Stimulated activated effector memory CD8-positive, alpha-beta T cell treated with anti-CD3 and anti-CD28 coated beads, Interleukin-12 subunit alpha, Interleukin-12 subunit beta, amount 100 ng/mL, for 72 hours (primary cell): ENCODE measurements around the gene RBCK1.

Source experiments
- ATAC-seq: fragments of 150-1000 bp; cut with Tn5 transposase; 2 replicates; pipeline ENCODE4 v1.10.0; 2021
- DNase-seq, 2 donors: peaks; one replicate each; pipeline ENCODE4 v3.0.0; 2021 to 2022; ENCODE audit warnings: low spot score in 2 of 2
- H3K27ac Mint-ChIP-seq: one replicate; pipeline ENCODE4 v1.8.0; 2022; ENCODE audit warnings: mild to moderate bottlenecking, mixed read lengths
- H3K36me3 Mint-ChIP-seq: one replicate; pipeline ENCODE4 v1.8.0; 2022; ENCODE audit warnings: mild to moderate bottlenecking, mixed read lengths
- H3K4me1 Mint-ChIP-seq: one replicate; pipeline ENCODE4 v1.8.0; 2022; ENCODE audit warnings: mixed read lengths
- H3K4me3 Mint-ChIP-seq: one replicate; pipeline ENCODE4 v1.8.0; 2022; ENCODE audit warnings: mild to moderate bottlenecking, mixed read lengths
- H3K9me3 Mint-ChIP-seq: one replicate; pipeline ENCODE4 v1.8.0; 2022; ENCODE audit warnings: mixed read lengths

Gene RBCK1

DNA sequence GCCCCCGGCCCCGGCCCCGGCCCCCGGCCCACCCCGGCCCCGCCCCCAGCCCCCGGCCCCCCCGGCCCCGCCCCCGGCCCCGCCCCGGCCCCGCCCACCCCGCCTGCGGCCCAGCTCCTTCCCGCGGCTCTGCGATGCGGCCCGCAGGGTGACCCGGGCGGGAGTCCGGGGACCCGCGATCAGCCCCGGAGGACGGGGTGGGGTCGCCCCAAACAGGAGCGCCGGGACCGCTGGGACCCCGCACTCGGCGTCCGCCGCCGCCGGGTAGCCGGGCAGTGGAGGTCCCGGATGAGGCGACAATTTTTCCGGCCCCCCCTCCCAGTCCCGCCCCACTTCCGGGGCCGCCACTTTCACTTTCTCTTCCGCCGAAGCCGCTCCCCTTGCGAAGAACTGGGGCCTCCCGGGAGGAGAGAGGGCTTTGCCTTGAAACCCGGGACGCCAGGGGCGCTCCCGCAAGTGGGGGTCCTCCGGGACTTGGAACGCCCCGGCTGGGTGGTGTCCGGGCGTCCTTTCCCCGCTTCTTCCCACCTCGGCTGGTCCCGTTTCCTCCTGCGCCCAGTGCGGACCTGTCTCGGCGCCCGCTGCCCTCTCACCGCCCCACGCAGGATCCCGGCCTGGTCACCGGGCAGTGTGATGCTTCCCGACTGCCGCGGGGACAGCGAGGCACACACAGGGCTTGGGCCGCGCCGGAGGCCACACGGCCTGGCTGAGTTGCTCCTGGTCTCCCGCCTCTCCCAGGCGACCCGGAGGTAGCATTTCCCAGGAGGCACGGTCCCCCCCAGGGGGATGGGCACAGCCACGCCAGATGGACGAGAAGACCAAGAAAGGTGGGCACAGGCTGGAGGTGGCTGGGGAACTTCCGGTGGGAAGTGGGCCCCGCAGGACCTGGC lies at the start of gene RBCK1:
Gene RBCK1 (plus strand): TSS at position 347 of the 890 bp plus-strand sequence. CDS start 459 bp downstream, at position 806.
- peak; percentile 79 for ATAC-seq
- Mint-ChIP-seq H3K9me3 (no peaks in the 10 kb centered on the region), H3K36me3 (peaks cover 63% of the 10 kb centered on the region)

GRCh38 chr20:358891-359555 lies 49.1 kb upstream of the RBCK1 start:
- Mint-ChIP-seq H3K36me3 (no peaks in the 10 kb centered on the region), H3K4me3 (no peak overlapping the region), H3K27ac (peak overlapping the region; percentile 58), H3K4me1 (peaks cover 12% of the 10 kb centered on the region), H3K9me3 (no peaks in the 10 kb centered on the region)
- no peak for DNase-seq
- ATAC-seq: no peak

More for the DNA sequence above, at the start of gene RBCK1:
- Mint-ChIP-seq H3K27ac (peak within 1 kb of the TSS; percentile 98), H3K4me3 (peak within 1 kb of the TSS; percentile 96), H3K4me1 (peaks cover 37% of the 10 kb centered on the region)
- peak; percentile 86 to 98 for DNase-seq

- H3K4me3 Mint-ChIP-seq: no peak overlapping the region
- H3K36me3 Mint-ChIP-seq: no peaks in the 10 kb centered on the region
- H3K9me3 Mint-ChIP-seq: no peaks in the 10 kb centered on the region
- peaks cover 18% of the 10 kb centered on the region for H3K4me1 Mint-ChIP-seq
- ATAC-seq: no peak
- DNase-seq: no peak
- H3K27ac Mint-ChIP-seq: no peak overlapping the region
Measured at GRCh38 chr20:361561-361960, 46.5 kb upstream of the RBCK1 start.

DNA sequence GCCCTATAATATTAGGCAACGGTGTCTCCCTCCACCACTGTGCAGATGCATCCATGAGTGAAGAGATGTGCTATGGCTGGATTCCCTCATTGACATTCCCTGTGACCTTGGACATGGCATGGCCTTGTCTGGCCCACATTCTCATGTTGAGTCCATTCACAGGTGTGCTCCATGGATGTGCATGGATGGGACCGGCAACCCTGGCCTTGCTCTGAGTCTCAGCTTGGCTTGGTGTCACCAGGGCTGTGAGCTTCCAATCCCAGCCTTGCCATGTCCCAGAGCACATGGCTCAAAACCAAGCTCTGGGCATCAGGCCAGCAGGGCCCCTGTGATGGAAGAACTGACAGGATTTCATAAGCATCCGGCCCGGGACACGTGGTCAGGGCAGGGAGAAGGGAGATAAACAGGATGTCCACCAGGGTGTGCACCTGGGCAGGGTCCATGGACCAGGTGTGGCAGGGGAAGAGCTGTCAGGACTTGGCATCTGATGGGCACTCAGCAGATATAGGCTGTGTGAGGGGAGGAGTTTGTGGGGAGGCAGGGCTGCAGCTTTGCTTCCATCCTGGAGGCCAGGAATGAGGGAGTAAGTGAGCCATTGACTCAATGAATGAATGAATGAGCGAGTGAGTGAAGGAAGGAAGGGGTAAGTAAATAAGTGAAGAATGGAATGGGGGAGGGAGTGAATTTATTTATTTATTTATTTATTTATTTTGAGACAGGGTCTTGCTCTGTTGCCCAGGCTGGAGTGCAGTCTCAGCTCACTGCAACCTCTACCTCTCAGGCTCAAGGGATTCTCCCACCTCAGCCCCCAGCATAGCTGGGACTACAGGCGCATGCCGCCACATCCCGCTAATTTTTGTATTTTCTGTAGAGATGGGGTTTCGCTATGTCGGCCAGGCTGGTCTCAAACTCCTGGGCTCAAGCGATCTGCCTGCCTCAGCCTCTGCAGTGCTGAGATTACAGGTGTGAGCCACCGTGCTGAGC lies 45.5 kb upstream of the RBCK1 start:
- peak in 1 of 2 donors; percentile 70 for DNase-seq
- Mint-ChIP-seq H3K36me3 (no peaks in the 10 kb centered on the region), H3K9me3 (no peaks in the 10 kb centered on the region), H3K4me1 (peaks cover 18% of the 10 kb centered on the region), H3K4me3 (no peak overlapping the region), H3K27ac (peak overlapping the region; percentile 67)
- peak; percentile 54 for ATAC-seq

GRCh38 chr20:363319-364078 lies 44.6 kb upstream of the RBCK1 start:
- Mint-ChIP-seq H3K27ac (no peak overlapping the region), H3K9me3 (no peaks in the 10 kb centered on the region), H3K4me1 (peaks cover 18% of the 10 kb centered on the region)

GRCh38 chr20:364905-365794 lies 42.9 kb upstream of the RBCK1 start:
- Mint-ChIP-seq H3K36me3 (no peaks in the 10 kb centered on the region), H3K4me3 (no peak overlapping the region), H3K9me3 (no peaks in the 10 kb centered on the region), H3K4me1 (peaks cover 18% of the 10 kb centered on the region), H3K27ac (no peak overlapping the region)
- DNase-seq: no peak
- peak; percentile 50 for ATAC-seq

More at GRCh38 chr20:363319-364078, 44.6 kb upstream of the RBCK1 start:
- no peak for ATAC-seq
- no peak overlapping the region for H3K4me3 Mint-ChIP-seq
- DNase-seq: no peak
- no peaks in the 10 kb centered on the region for H3K36me3 Mint-ChIP-seq

- no peaks in the 10 kb centered on the region for H3K9me3 Mint-ChIP-seq
- H3K27ac Mint-ChIP-seq: no peak overlapping the region
- ATAC-seq: no peak
- H3K4me3 Mint-ChIP-seq: no peak overlapping the region
- no peak for DNase-seq
- peaks cover 18% of the 10 kb centered on the region for H3K4me1 Mint-ChIP-seq
- H3K36me3 Mint-ChIP-seq: no peaks in the 10 kb centered on the region
Measured at GRCh38 chr20:366041-366718, 41.9 kb upstream of the RBCK1 start.

- H3K36me3 Mint-ChIP-seq: no peaks in the 10 kb centered on the region
- H3K9me3 Mint-ChIP-seq: no peaks in the 10 kb centered on the region
- no peak overlapping the region for H3K4me3 Mint-ChIP-seq
- peak overlapping the region; percentile 63 for H3K27ac Mint-ChIP-seq
- DNase-seq: no peak
- H3K4me1 Mint-ChIP-seq: peaks cover 18% of the 10 kb centered on the region
- no peak for ATAC-seq
Measured at GRCh38 chr20:366719-367485, 41.2 kb upstream of the RBCK1 start.

- no peak overlapping the region for H3K4me3 Mint-ChIP-seq
- no peak for ATAC-seq
- peak overlapping the region; percentile 63 for H3K27ac Mint-ChIP-seq
- no peaks in the 10 kb centered on the region for H3K36me3 Mint-ChIP-seq
- no peaks in the 10 kb centered on the region for H3K9me3 Mint-ChIP-seq
- H3K4me1 Mint-ChIP-seq: peaks cover 17% of the 10 kb centered on the region
- no peak for DNase-seq
Measured at GRCh38 chr20:367486-367887, 40.6 kb upstream of the RBCK1 start.

- Mint-ChIP-seq H3K4me1 (peaks cover 24% of the 10 kb centered on the region), H3K9me3 (no peaks in the 10 kb centered on the region), H3K27ac (peak overlapping the region; percentile 16), H3K4me3 (no peak overlapping the region), H3K36me3 (no peaks in the 10 kb centered on the region)
- ATAC-seq (no peak), DNase-seq (no peak)
Measured at GRCh38 chr20:368915-369314, 39.2 kb upstream of the RBCK1 start.

DNA sequence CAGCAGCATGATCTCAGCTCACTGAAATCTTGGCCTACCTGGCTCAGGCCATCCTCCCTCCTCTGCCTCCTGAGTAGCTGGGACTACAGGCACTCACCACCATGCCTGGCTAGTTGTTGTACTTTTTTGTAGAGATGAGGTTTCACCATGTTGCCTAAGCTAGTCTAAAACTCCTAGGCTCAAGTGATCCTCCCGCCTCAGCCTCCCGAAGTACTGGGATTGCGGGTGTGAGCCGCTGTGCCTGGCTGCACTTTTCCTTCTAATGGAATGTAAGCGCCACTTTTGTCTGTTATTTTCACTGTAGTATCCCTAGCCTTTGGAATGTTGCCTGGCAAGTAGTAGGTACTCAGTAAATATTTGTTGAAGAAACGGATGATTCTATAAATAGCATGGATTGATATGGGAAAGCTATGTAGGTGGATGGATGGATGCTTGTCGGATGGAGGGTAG lies 37.9 kb upstream of the RBCK1 start:
- no peaks in the 10 kb centered on the region for H3K36me3 Mint-ChIP-seq
- no peak for ATAC-seq
- peak overlapping the region; percentile 0 for H3K27ac Mint-ChIP-seq
- DNase-seq: no peak
- H3K9me3 Mint-ChIP-seq: no peaks in the 10 kb centered on the region
- peaks cover 17% of the 10 kb centered on the region for H3K4me1 Mint-ChIP-seq
- H3K4me3 Mint-ChIP-seq: no peak overlapping the region

DNA sequence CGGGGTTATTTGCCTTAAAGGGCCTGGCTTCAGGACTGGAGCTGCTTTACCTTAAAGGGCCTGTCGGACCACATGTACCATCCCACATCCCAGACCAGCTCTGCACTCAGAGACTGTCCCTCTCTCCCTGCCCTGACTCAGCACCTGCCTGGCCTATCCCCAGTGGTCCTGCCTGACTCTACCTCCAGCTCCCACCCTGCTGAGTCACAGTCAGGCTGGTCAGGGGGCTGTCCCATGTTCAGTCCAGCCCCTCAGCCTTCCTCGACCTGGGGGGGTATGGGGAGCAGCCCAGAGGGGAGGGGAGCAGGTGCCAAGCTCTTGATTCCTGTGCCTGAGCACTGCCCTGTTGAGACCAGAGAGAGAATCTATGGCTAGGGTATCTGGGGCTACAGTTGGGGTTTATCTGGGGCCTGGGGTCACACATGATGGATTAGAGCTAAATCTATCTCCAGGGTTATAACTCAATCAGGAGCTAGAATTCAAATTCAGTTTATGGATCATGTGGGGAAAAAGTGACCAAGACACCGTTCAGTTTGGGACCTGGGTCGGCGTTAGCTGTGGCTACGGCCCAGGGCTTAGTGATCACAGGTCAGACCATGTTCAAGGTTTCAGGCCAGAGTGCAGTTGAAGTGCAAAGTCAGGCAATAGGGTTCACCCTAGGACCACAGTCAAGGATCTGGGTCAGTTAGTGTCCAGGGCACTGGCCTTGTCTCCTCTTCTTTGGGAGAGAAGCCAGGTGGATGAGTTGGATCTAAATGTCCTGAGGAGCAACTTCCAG lies 36.9 kb upstream of the RBCK1 start:
- Mint-ChIP-seq H3K4me3 (no peak overlapping the region), H3K9me3 (no peaks in the 10 kb centered on the region), H3K4me1 (peaks cover 12% of the 10 kb centered on the region), H3K27ac (peak overlapping the region; percentile 49), H3K36me3 (no peaks in the 10 kb centered on the region)
- no peak for DNase-seq
- ATAC-seq: no peak
